ENCODE measurements around the gene CNTROB.
A peak's percentile ranks its signal among the peaks of the same experiment; 100 is the strongest.

Gene CNTROB

GRCh38 chr17:7997186-7997585 is 65.2 kb downstream of the CNTROB start:
- H3K4me3 Mint-ChIP-seq: no peak overlapping the region
- H3K27me3 Mint-ChIP-seq (ENCODE audit: low read depth): peaks cover 38% of the 10 kb centered on the region
- no peaks in the 10 kb centered on the region for H3K36me3 Mint-ChIP-seq (ENCODE audit: low read depth)
- TF ChIP-seq CTCF (IDR thresholded peaks at IDR 0.05; ENCODE audit: unreplicated experiment in 3 of 3): peak in 1 of 3 experiments; percentile 22
- H3K27ac Mint-ChIP-seq: no peak overlapping the region
- peaks cover 7% of the 10 kb centered on the region for H3K9me3 Mint-ChIP-seq
- H3K4me1 Mint-ChIP-seq: peaks cover 12% of the 10 kb centered on the region

Measured in nephron (organoid).